Measurements from ENCODE around the gene NOP53.

DNA sequence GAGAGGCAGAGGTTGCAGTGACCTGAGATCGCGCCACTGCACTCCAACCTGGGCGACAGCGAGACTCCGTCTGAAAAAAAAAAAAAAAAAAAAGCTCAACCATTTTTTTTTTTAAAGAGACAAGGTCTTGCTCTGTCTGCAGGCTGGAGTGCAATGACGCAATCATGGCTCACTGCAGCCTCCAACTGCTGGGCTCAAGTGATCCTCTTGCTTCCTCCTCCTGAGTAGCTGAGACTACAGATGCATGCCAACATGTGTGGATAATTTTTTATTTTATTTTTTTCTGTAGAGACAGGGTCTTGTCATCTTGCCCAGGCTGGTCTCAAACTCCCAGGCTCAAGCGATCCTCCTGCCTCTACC, 21.8 kb upstream of the NOP53 start:
- TF ChIP-seq, protein P1, sequence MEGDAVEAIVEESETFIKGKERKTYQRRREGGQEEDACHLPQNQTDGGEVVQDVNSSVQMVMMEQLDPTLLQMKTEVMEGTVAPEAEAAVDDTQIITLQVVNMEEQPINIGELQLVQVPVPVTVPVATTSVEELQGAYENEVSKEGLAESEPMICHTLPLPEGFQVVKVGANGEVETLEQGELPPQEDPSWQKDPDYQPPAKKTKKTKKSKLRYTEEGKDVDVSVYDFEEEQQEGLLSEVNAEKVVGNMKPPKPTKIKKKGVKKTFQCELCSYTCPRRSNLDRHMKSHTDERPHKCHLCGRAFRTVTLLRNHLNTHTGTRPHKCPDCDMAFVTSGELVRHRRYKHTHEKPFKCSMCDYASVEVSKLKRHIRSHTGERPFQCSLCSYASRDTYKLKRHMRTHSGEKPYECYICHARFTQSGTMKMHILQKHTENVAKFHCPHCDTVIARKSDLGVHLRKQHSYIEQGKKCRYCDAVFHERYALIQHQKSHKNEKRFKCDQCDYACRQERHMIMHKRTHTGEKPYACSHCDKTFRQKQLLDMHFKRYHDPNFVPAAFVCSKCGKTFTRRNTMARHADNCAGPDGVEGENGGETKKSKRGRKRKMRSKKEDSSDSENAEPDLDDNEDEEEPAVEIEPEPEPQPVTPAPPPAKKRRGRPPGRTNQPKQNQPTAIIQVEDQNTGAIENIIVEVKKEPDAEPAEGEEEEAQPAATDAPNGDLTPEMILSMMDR (conservative IDR thresholded peaks at IDR 0.05; ENCODE audit: low read length), result no peak
- no peak for TF ChIP-seq EZH2phosphoT487 (IDR thresholded peaks at IDR 0.05; ENCODE audit: borderline replicate concordance, low read depth, low read length)

All from OCI-LY7 (cell line).